ENCODE data around the gene CGB8.
A peak's percentile ranks its signal among the peaks of the same experiment; 100 is the strongest.
"Not testable (repeated sequence)": the region's sequence is repeated elsewhere in the genome, so short reads cannot be mapped to it uniquely, and the experiment has no call there.

Gene CGB8

DNA sequence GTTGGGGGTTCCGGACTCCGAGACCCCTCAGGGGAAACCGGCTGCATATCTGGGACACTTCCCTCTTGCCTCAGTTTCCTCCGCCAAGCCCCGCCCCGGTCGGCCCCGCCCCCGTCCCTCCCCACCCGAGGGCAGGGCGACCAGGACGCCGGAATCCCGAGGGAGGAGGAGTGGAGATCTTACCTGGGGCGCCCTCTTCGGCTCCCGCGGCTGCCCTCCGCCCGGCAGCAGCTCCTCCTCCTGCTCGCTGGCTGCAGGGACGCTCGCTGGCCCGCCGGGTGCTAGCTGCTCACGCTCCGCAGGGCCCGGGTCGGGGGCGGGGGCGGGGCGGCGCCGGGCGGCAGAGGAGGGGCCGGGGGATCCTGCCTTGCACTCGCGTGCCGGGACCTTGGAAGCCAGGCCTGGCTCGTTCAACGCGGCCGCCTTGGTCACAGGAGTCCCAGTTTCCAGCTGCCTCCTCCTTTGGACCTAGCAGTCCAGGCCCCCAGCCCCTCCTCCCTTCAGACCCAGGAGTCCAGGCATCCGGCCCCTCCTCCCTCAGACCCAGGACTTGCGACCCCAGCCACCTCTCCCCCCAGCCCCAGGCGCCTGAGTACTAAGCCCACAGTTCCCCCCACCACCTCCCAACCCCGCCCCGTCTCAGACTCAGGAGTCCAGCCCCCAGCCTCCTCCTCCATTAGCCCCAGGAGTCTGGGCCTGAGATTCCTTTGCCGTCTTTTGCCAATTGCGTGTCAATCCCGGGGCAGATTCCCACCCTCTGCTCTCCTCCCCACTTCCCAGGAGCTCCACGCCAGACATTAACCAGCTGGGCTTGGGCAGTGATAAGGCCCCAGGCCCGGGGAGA, 16.1 kb upstream of the CGB8 start, which contains the start of gene NTF4:
Gene NTF4, minus strand, starts transcription at position 51 of the 844 bp plus-strand sequence. CDS start 2,821 bp downstream, outside the sequence.
- no peak for DNase-seq

- DNase-seq, result no peak
Observed at GRCh38 chr19:49064029-49064629, 15.2 kb upstream of the CGB8 start.

GRCh38 chr19:49061445-49061844, 12.5 kb upstream of the CGB8 start:
- DNase-seq, result no peak

DNA sequence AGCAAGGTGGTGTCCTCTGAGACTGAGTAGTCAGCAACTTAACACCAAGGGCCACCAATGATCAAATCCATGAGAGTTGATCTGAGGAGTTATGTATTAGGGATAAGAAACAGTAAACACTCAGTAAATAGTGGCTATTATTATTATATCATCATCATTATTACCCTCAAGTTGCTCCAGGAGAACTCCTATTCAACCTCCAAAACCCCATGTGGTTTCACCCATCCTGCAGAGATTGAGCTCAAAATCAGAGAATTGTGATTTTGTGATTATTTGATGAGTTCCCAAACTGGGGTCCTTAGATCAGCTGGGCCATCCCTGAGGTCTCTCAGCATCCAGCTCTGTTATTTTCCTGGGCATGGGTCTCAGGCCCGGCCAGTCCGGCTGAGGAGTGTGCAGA, 12.1 kb upstream of the CGB8 start:
- DNase-seq, result no peak

GRCh38 chr19:49059053-49059452, 10.1 kb upstream of the CGB8 start:
- DNase-seq, result no peak

GRCh38 chr19:49058562-49058961, 9.7 kb upstream of the CGB8 start:
- DNase-seq, result no peak

GRCh38 chr19:49057636-49058234, 8.8 kb upstream of the CGB8 start, which contains the start of gene CGB7:
TSS of gene CGB7 (minus strand) at chr19:49057749. CDS start at chr19:49055375, 2,374 bp downstream.
- DNase-seq, result peak in 5 of 6 experiments; percentile 17 to 35 (median 28)

DNA sequence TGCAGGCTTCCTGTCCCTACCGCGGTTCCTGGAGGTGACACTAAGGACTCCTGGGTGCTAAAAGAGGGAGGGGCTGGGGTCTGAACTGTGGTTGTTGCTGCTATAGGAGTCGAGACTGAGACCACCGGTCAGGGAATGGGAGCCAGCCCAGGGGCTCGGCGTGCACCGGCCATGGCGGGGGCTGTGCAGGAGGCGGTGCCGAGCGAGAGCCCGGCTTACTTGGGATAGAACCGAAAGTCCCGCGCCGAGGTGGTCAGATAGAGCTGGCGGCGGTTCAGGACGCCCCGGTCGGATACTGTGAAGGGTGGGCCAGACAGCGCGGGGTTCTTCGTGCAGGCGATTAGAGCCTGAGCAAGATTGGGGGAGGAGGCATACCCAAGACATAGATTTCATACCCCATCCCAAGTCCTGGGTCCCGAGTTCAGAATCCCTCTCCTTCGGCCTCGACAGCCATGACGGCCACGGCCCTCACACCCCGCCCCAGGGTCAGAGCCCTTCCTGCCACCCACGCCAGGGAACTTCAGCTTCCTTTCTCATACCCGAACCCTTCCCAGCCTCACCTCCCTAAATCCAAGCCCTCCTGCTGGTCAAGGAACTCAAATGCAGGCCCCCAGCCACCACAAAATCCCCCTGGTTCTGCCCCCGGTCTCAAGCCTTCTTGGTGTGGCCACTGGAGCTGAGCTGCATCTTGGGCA, 8.1 kb upstream of the CGB8 start:
- peak in 1 of 6 experiments; percentile 25 for DNase-seq

DNA sequence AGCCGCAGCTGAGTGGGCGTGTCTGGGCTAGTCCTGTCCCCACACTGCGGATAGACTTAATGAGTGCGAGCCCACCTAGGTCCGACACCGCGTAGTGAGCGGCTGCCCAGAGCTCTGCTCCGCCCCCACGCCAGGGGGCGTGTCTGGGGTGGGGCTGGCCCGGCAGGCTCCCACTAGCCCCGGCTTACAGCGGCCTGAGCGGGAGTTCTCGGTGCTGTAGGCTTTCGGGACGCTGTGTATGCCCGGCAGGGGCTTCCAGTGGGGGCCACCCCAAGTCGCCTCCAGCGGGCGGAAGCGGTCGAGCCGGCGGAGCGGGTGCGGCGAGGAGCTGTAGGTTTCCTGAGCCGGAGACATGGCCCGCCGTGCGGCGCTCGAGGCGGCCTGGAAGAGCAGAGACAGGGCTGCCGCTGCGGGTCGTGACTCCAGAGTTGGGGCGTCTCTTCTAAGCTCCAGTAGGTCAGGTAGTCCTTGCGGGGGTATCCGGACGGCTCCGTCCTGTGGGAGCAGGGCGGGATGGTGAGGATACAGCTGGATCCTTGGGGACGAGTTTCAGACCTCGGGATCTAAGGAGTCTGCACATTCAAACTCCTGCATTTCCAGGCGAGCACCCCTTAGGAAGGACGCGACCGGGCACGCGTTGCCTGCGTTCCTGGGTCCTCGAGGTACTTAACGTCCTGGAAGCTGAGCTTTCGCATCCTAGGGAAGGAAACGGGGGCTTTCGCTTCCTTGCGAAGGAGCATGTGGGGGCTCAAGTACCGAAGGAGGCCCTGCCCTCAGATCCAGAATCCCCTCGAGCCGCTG, 7.4 kb upstream of the CGB8 start:
- peak; percentile 9 to 50 (median 34) for DNase-seq

GRCh38 chr19:49050376-49051033, 1.6 kb upstream of the CGB8 start:
- not testable (repeated sequence) for DNase-seq

GRCh38 chr19:49049834-49050233, 923 bp upstream of the CGB8 start:
- not testable (repeated sequence) for DNase-seq

DNA sequence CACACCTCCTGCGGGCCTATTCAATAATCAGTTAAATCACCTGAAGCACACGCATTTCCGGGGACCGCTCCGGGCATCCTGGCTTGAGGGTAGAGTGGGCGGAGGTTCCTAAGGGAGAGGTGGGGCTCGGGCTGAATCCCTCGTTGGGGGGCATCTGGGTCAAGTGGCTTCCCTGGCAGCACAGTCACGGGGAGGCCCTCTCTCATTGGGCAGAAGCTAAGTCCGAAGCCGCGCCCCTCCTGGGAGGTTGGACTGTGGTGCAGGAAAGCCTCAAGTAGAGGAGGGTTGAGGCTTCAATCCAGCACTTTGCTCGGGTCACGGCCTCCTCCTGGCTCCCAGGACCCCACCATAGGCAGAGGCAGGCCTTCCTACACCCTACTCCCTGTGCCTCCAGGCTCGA, 5.4 kb downstream of the CGB8 start, which contains the start of gene CGB5:
Gene CGB5, plus strand, starts transcription at position 301 of the 400 bp plus-strand sequence. CDS start 362 bp downstream, outside the sequence.
- DNase-seq, result not testable (repeated sequence)

GRCh38 chr19:49042666-49043065, 6.2 kb downstream of the CGB8 start:
- DNase-seq, result not testable (repeated sequence)

- DNase-seq, result no peak
Observed at GRCh38 chr19:49042177-49042576, 6.7 kb downstream of the CGB8 start.

GRCh38 chr19:49039736-49040135, 9.2 kb downstream of the CGB8 start:
- not testable (repeated sequence) for DNase-seq

- not testable (repeated sequence) for DNase-seq
Observed at GRCh38 chr19:49038557-49039276, 10.2 kb downstream of the CGB8 start.

- not testable (repeated sequence) for DNase-seq
Observed at GRCh38 chr19:49038111-49038510, 10.8 kb downstream of the CGB8 start.

GRCh38 chr19:49036815-49037214, 12.1 kb downstream of the CGB8 start, which contains the start of gene CGB1:
TSS of gene CGB1 (minus strand) at chr19:49036895. CDS start at chr19:49036711, 184 bp downstream.
- DNase-seq, result peak in 2 of 6 experiments; percentile 7 to 20

GRCh38 chr19:49031642-49032301, 17.1 kb downstream of the CGB8 start, which contains the start of gene CGB2:
TSS of gene CGB2 (plus strand) at chr19:49031890. CDS start at chr19:49032096, 206 bp downstream.
- DNase-seq, result peak in 4 of 6 experiments; percentile 6 to 38 (median 26)

DNA sequence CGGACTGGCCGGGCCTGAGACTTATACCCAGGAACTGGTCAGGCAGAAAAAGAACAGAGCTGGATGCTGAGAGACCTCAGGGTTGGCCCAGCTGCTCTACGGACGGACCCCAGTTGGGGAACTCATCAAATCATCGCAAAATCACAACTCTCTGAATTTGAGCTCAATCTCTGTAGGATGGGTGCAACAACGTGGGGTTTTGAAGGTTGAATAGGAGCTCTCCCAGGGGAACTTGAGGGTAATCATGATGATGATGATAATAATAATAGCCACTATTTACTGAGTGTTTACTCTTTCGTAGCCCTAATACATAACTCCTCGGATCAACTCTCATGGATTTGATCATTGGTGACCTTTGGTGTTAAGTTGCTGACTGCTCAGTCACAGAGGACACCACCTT, 18.6 kb downstream of the CGB8 start:
- DNase-seq, result not testable (repeated sequence)
